GM12801 (cell line): ENCODE measurements around the gene CACNA1F.

ENCODE experiments used
- TF ChIP-seq, protein P1 (sequence below): IDR thresholded peaks from one replicate; pipeline ENCODE4 v1.5.1; 2011; ENCODE audit warnings: control low read depth; ENCODE audit not compliant: insufficient read length; ENCODE audit errors: extremely low read depth

Gene CACNA1F

DNA sequence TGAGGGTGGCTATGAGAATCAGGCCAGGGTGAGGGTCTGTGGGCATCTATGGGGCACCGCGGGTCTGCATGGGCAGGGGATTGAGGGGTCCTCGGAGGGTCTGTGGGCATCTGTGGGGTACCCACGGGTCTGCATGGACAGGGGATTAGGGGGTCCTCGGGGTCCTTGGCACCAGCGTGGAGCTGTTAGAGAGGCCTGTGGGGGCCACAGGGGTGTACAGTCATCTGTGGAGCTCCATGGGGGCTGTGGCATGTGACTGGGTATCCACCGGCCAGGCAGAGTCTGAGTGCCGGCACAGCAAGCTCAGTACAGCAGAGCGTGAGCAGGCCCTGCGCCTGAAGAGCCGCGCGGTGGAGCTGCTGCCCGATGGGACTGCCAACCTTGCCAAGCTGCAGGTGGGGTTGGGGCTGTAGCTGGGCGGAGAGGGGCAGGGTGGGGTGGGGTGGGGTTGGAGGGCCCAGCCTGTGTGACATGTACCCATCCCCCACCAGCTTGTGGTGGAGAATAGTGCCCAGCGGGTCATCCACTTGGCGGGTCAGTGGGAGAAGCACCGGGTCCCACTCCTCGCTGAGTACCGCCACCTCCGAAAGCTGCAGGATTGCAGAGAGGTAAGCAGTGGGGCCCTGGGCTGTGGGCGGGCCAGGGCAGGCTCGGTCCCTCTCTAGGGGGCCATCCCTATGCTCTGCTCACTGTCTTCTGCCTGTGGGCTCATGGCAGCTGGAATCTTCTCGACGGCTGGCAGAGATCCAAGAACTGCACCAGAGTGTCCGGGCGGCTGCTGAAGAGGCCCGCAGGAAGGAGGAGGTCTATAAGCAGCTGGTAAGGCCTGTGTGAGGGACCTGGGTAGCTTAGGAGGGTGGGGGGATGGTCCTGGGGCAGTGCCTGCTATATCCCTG lies 15.0 kb upstream of the CACNA1F start:
- TF ChIP-seq, protein P1, sequence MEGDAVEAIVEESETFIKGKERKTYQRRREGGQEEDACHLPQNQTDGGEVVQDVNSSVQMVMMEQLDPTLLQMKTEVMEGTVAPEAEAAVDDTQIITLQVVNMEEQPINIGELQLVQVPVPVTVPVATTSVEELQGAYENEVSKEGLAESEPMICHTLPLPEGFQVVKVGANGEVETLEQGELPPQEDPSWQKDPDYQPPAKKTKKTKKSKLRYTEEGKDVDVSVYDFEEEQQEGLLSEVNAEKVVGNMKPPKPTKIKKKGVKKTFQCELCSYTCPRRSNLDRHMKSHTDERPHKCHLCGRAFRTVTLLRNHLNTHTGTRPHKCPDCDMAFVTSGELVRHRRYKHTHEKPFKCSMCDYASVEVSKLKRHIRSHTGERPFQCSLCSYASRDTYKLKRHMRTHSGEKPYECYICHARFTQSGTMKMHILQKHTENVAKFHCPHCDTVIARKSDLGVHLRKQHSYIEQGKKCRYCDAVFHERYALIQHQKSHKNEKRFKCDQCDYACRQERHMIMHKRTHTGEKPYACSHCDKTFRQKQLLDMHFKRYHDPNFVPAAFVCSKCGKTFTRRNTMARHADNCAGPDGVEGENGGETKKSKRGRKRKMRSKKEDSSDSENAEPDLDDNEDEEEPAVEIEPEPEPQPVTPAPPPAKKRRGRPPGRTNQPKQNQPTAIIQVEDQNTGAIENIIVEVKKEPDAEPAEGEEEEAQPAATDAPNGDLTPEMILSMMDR, result no peak

DNA sequence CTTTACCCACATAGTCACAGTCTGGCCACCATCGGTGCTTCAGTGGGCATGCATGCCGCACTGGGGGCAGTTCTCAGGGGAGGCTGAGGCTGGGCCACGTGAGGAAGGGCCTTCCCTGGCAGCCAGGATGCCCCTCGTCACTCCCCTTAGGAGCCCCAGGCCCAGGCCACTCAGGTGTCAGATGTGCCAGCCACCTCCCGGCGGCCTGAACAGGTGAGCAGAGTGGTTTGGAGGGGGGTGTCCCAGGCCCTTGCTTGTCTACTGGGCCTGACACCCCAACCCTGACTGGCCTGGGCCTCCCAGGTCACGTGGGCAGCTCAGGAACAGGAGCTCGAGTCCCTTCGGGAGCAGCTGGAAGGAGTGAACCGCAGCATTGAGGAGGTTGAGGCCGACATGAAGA lies 14.2 kb upstream of the CACNA1F start:
- TF ChIP-seq, protein P1, result no peak

DNA sequence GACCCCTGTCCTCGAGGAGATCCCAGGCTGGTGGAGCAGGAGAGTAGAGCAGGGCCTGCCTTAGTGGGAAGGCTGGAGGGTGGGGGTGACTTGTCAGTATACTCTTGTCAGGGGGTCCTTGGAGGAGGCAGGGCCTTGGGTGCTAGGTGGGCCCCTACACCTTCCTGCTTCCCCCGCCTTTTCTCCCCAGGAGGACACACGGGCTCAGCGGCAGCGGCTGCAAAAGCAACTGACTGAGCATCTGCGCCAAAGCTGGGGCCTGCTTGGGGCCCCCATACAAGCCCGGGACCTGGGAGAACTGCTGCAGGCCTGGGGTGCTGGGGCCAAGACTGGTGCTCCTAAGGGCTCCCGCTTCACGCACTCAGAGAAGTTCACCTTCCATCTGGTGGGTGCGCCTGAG lies 13.4 kb upstream of the CACNA1F start:
- TF ChIP-seq, protein P1, result no peak

DNA sequence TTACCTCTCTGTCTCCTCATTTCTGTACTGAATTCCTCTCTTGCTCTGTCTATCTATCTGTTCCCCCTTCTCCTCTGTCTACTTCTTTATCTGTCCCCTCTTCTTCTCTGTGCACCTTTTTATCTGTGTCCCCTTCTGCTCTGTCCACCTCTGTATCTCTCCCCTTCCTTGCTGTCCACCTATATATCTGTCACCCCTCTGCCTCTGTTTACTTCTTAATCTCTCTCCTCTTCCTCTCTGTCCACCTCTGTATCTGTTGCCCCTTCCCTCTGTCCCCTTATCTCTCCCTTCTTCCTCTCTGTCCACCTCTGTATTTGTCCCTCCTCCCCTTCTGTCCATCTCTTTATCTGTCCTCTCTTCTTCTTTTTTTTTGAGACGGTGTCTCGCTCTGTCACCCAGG lies 11.1 kb upstream of the CACNA1F start:
- TF ChIP-seq, protein P1, result no peak

DNA sequence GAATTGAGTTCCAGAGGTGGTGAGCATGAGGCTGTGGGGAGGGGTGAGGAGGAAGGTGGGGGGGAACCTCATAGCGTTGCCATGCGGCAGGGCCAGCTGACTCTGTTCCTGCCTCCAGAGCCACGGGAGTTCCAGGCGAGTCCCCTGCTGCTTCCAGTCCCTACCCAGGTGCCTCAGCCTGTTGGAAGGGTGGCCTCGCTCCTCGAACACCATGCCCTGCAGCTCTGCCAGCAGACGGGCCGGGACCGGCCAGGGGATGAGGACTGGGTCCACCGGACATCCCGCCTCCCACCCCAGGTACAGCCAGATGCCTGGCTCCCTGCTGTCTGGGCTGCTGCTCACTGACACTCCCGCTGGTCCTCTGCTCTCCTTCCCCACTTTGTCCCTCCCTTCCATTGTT lies 10.0 kb upstream of the CACNA1F start:
- TF ChIP-seq, protein P1, result no peak

DNA sequence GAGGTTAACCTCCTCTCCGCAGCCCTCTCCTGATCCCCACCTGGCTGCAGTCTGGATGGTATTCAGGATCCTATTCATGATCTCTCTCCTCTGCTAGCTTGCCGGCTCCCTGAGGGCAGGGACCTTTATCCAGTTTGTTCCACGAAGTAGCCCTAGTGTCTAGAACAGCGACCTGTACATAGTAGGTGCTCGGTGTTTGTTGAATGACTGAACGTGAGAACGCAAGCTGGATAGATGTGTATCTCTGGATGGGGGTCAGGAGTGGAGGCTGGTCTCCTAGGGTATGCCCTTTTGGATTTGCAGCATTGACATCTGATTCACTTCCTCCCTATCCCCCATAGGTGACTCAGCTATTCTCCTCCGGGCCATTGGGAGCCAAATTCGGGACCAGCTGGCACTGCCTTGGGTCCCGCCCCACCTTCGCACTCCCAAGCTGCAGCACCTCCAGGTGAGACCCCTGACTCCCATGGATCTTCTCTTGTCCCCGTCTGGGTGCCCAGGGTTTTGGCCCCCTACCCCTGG lies 9.5 kb upstream of the CACNA1F start:
- TF ChIP-seq, protein P1, result no peak

DNA sequence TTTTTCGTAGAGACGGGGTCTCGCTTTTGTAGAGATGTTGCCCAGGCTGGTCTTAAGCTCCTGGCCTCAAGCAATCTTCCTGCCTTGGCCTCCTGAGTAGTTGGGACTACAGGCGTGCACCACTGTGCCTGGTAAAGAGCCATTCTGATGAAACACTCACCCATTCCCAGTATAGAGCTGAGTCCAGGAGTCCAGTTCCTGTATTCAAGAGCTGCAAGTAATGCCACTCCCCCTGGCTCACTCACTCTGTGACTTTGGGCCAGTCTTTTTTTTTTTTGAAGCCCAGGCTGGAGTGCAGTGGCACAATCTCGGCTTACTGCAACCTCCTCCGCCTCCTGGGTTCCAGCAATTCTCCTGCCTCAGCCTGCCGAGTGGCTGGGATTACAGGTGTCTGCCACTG lies 5.6 kb upstream of the CACNA1F start:
- TF ChIP-seq, protein P1, result no peak
